Endothelial cell of umbilical vein (primary cell): ENCODE data around the gene CLEC12A. TPM values are rescaled to one million over a fixed set of nuclear protein-coding genes. Genes with fewer than 3 reads are reported as not detected.

ENCODE experiments used
- BruUV-seq: library from RNA; stranded (reverse); fragments of 400-500 nt; replicated peaks from 2 replicates; lab custom pipeline; 2021; lab: Mats Ljungman, UMichigan
- CTCF ChIA-PET: fragments of 300-600, 350-600 bp; sonication (Branson Sonifier 250); formaldehyde crosslinking; loops from one replicate; lab custom pipeline; 2021; ENCODE audit warnings: antibody characterized with exemption, inconsistent platforms; lab: Charles Lee
- POLR2A ChIA-PET: fragments of 300-600, 350-600 bp; sonication (Branson Sonifier 250); formaldehyde crosslinking; loops from one replicate; lab custom pipeline; 2021; ENCODE audit warnings: antibody characterized with exemption, inconsistent platforms; lab: Charles Lee
- DNase-seq: peaks from one replicate; pipeline ENCODE4 v3.0.0-alpha.2; 2011; ENCODE audit warnings: low read depth, low spot score
- FAIRE-seq: peaks from 2 replicates; lab custom pipeline; 2011; peaks lifted over from hg19 to GRCh38; lab: Jason Lieb, UNC
- H2AFZ ChIP-seq: 2 replicates; pipeline ENCODE4 v1.6.0; 2012; ENCODE audit warnings: low read depth, low read length, control low read depth, inconsistent platforms
- H3K27ac ChIP-seq: 2 replicates; pipeline ENCODE4 v1.5.1; 2011; ENCODE audit warnings: low read depth, mild to moderate bottlenecking, control low read depth, low read length, moderate library complexity; ENCODE audit not compliant: insufficient read depth
- H3K27me3 ChIP-seq, 2 experiments: 2 replicates each; pipeline versions ENCODE4 v1.6.0 to v1.6.1; 2011; ENCODE audit warnings: low read length in 2 of 2, mixed read lengths in 1 of 2; ENCODE audit not compliant: control insufficient read depth in 2 of 2, insufficient read depth in 2 of 2
- H3K36me3 ChIP-seq, 2 experiments: 2 replicates in 1 of 2; 3 replicates in 1 of 2; pipeline ENCODE4 v1.5.1; 2011; ENCODE audit warnings: low read length in 2 of 2, mild to moderate bottlenecking in 1 of 2, moderate library complexity in 1 of 2; ENCODE audit not compliant: control insufficient read depth in 2 of 2, insufficient read depth in 2 of 2; ENCODE audit errors: extremely low read depth in 1 of 2
- H3K4me1 ChIP-seq: 3 replicates; pipeline ENCODE4 v1.5.1; 2011; ENCODE audit warnings: mild to moderate bottlenecking, low read length; ENCODE audit not compliant: control insufficient read depth, insufficient read depth; ENCODE audit errors: extremely low read depth
- H3K4me2 ChIP-seq: 2 replicates; pipeline ENCODE4 v1.6.1; 2011; ENCODE audit warnings: low read length, control low read depth, mixed read lengths; ENCODE audit not compliant: insufficient read depth
- H3K4me3 ChIP-seq, 3 experiments: fragments of 200-600 bp in 1 of 3; sonication (generic), shearing (Covaris generic) in 1 of 3; replicated peaks in 1 of 3; 2 replicates each; pipeline ENCODE4 v1.5.1; 2011 to 2016; ENCODE audit warnings: control low read depth in 3 of 3, low read length in 3 of 3, mild to moderate bottlenecking in 2 of 3, inconsistent platforms in 1 of 3, low read depth in 1 of 3, moderate library complexity in 1 of 3; ENCODE audit not compliant: insufficient read depth in 1 of 3
- H3K79me2 ChIP-seq: 2 replicates; pipeline ENCODE4 v1.6.0; 2012; ENCODE audit warnings: low read length, inconsistent platforms; ENCODE audit not compliant: control insufficient read depth, insufficient read depth
- H3K9ac ChIP-seq: replicated peaks from 2 replicates; pipeline ENCODE3; 2011; ENCODE audit warnings: low read length, control low read depth; ENCODE audit not compliant: insufficient read depth; ENCODE audit errors: extremely low read depth
- H3K9me1 ChIP-seq: replicated peaks from 3 replicates; pipeline ENCODE4 v1.6.0; 2011; ENCODE audit warnings: mild to moderate bottlenecking, low read length; ENCODE audit not compliant: control insufficient read depth, insufficient read depth; ENCODE audit errors: extremely low read depth
- H3K9me3 ChIP-seq: replicated peaks from 2 replicates; pipeline ENCODE4 v1.5.1; 2012; ENCODE audit warnings: low read length, inconsistent platforms; ENCODE audit not compliant: control insufficient read depth, insufficient read depth
- H4K20me1 ChIP-seq: replicated peaks from 2 replicates; pipeline ENCODE3; 2011; ENCODE audit warnings: mild to moderate bottlenecking, low read length; ENCODE audit not compliant: control insufficient read depth, insufficient read depth; ENCODE audit errors: extremely low read depth
- CTCF ChIP-seq, 2 donors: IDR thresholded peaks; 1 replicate in 1 of 2; 2 replicates in 1 of 2; pipeline ENCODE4 v1.5.1; 2011; ENCODE audit warnings: low read length in 2 of 2, mild to moderate bottlenecking in 2 of 2, moderate library complexity in 2 of 2, control low read depth in 1 of 2, inconsistent platforms in 1 of 2, low read depth in 1 of 2; ENCODE audit not compliant: insufficient read depth in 1 of 2; ENCODE audit errors: extremely low read depth in 1 of 2
- EZH2 ChIP-seq: IDR thresholded peaks from 2 replicates; pipeline ENCODE4 v1.6.1; 2012; ENCODE audit warnings: borderline replicate concordance, low read depth, mild to moderate bottlenecking, moderate library complexity, low read length, inconsistent platforms; ENCODE audit not compliant: severe bottlenecking
- FOS ChIP-seq: IDR thresholded peaks from 2 replicates; pipeline ENCODE4 v1.6.1; 2011; ENCODE audit warnings: mild to moderate bottlenecking, low read length, moderate library complexity, borderline replicate concordance; ENCODE audit not compliant: insufficient read depth
- GATA2 ChIP-seq: IDR thresholded peaks from 2 replicates; pipeline ENCODE4 v1.7.0; 2011; ENCODE audit warnings: low read depth, mild to moderate bottlenecking, moderate library complexity, mixed read lengths, low read length; ENCODE audit not compliant: insufficient read length, insufficient read depth
- JUN ChIP-seq: IDR thresholded peaks from 2 replicates; pipeline ENCODE4 v1.6.1; 2011; ENCODE audit warnings: borderline replicate concordance, low read depth; ENCODE audit not compliant: insufficient read length, insufficient read depth
- MAX ChIP-seq: IDR thresholded peaks from 2 replicates; pipeline ENCODE4 v1.6.1; 2011; ENCODE audit not compliant: insufficient read depth, insufficient read length
- MYC ChIP-seq: IDR thresholded peaks from one replicate; pipeline ENCODE4 v1.6.1; 2011; ENCODE audit warnings: mild to moderate bottlenecking, low read depth, low read length
- POLR2A ChIP-seq: IDR thresholded peaks from 2 replicates; pipeline ENCODE4 v1.6.1; 2012; ENCODE audit warnings: low read depth, mild to moderate bottlenecking, control low read depth, low read length
- POLR2AphosphoS5 ChIP-seq: IDR thresholded peaks from 2 replicates; pipeline ENCODE4 v1.6.1; 2012; ENCODE audit warnings: low read depth, mild to moderate bottlenecking, control low read depth, low read length, moderate library complexity; ENCODE audit not compliant: insufficient read depth
- dilution Hi-C: fragments of 300-500 bp; cut with MboI; formaldehyde crosslinking; loops from one replicate; pipeline ENCODE4 v1.15.0; 2019; ENCODE audit warnings: low sequenced_read_pairs; ENCODE audit not compliant: extremely low pct_ligation_motif_present
- intact Hi-C: fragments of 100-400 bp; cut with micrococcal nuclease; formaldehyde crosslinking; loops from one replicate; pipeline ENCODE4 v1.10.0; 2022
- polyA plus RNA-seq, 4 experiments: library from polyadenylated mRNA; depleted of rRNA in 3 of 4; stranded (reverse) in 3 of 4; unstranded in 1 of 4; fragments of >200 nt; gene quantifications; 2 replicates each; pipeline versions ENCODE4 v1.2.1 to v1.2.3, GENCODE V29; 2011 to 2012; ENCODE audit warnings: missing spikeins in 1 of 4
- total RNA-seq: library from RNA; stranded (reverse); gene quantifications from 2 replicates; pipeline ENCODE4 v1.2.3, GENCODE V29; 2021

Gene CLEC12A
- total and polyA plus RNA-seq, 2 donors (not counting 3 experiments of a cell fraction or from before 2014, with no cell fraction given): not detected

GRCh38 chr12:9940375-9940774 is 30.8 kb upstream of the CLEC12A start:
- TF ChIP-seq GATA2 (no peak), POLR2AphosphoS5 (no peak), CTCF (IDR thresholded peaks at IDR 0.05; ENCODE audit: extremely low read depth in 1 of 2, insufficient read depth in 1 of 2, low read depth in 1 of 2, low read length in 2 of 2) (peak in 1 of 2 donors; percentile 38), POLR2A (no peak)
- intact Hi-C loops: loop anchor here (1.0 kb wide), 1 partner anchor 200 kb away; no protein-coding TSS in a partner anchor
- DNase-seq (peak; percentile 37), FAIRE-seq (peak; percentile 67)
- Histone ChIP-seq H3K4me3 (no peak overlapping the region), H2AFZ (no peak overlapping the region), H3K9me1 (no peaks in the 10 kb centered on the region), H3K79me2 (no peaks in the 10 kb centered on the region), H3K36me3 (no peaks in the 10 kb centered on the region), H3K9me3 (no peaks in the 10 kb centered on the region), H3K27ac (no peak overlapping the region), H4K20me1 (no peaks in the 10 kb centered on the region), H3K9ac (no peak overlapping the region), H3K27me3 (peaks cover 5 to 11% of the 10 kb centered on the region in 2 experiments), H3K4me1 (no peaks in the 10 kb centered on the region), H3K4me2 (no peak overlapping the region)
- dilution Hi-C loops: no loop called here
- ChIA-PET CTCF (interaction anchor here (0.7 to 1.6 kb wide), 35 partner anchors 9 to 213 kb away, joined by 3 to 17 read pairs (median 4); partner anchors contain the start of genes CLEC12A, CLEC12B and CLEC2A), POLR2A (no interaction called here)
- BruUV-seq: no TSS peak

GRCh38 chr12:9941838-9942237 is 29.4 kb upstream of the CLEC12A start:
- intact Hi-C loops: no loop called here
- POLR2A ChIA-PET: no interaction called here

More at GRCh38 chr12:9941838-9942237, 29.4 kb upstream of the CLEC12A start:
- Histone ChIP-seq H3K27me3 (peaks cover 5 to 14% of the 10 kb centered on the region in 2 experiments), H3K9me3 (no peaks in the 10 kb centered on the region), H3K9me1 (no peaks in the 10 kb centered on the region), H3K4me3 (no peak overlapping the region), H3K27ac (no peak overlapping the region), H3K9ac (no peak overlapping the region), H4K20me1 (no peaks in the 10 kb centered on the region), H3K36me3 (no peaks in the 10 kb centered on the region), H2AFZ (no peak overlapping the region), H3K4me1 (no peaks in the 10 kb centered on the region), H3K79me2 (no peaks in the 10 kb centered on the region), H3K4me2 (no peak overlapping the region)
- CTCF ChIA-PET: interaction anchor here (0.7 to 0.9 kb wide), 2 partner anchors 16 to 72 kb away, joined by 3 read pairs; partner anchors contain the start of gene CLEC2B
- BruUV-seq: no TSS peak
- TF ChIP-seq JUN: no peak
- TF ChIP-seq MYC: no peak
- no peak for TF ChIP-seq EZH2
- no peak for TF ChIP-seq POLR2A
- TF ChIP-seq FOS: no peak
- TF ChIP-seq CTCF (IDR thresholded peaks at IDR 0.05; ENCODE audit: extremely low read depth in 1 of 2, insufficient read depth in 1 of 2, low read depth in 1 of 2, low read length in 2 of 2): no peak
- TF ChIP-seq POLR2AphosphoS5: no peak
- no peak for TF ChIP-seq MAX
- no peak for TF ChIP-seq GATA2
- dilution Hi-C loops: no loop called here
- no peak for DNase-seq
- FAIRE-seq: no peak
